HAP-1 (cell line): ENCODE measurements around the gene ANXA4.

Source experiments
- DNase-seq, 2 experiments: peaks; one replicate each; pipeline ENCODE4 v3.0.0-alpha.2; 2016 to 2020; ENCODE audit warnings: low spot score in 2 of 2
- H3K27me3 ChIP-seq: fragments of 250-450 bp; sonication (Bioruptor Pico); 2 replicates; pipeline ENCODE4 v1.5.1; 2020; ENCODE audit warnings: low read depth, mild to moderate bottlenecking, moderate library complexity
- H3K36me3 ChIP-seq: fragments of 250-450 bp; sonication (Bioruptor Pico); replicated peaks from 2 replicates; pipeline ENCODE4 v1.5.1; 2020; ENCODE audit warnings: mild to moderate bottlenecking
- H3K4me1 ChIP-seq: fragments of 250-450 bp; sonication (Bioruptor Pico); 2 replicates; pipeline ENCODE4 v1.5.1; 2020; ENCODE audit warnings: mild to moderate bottlenecking
- H3K4me3 ChIP-seq: fragments of 250-450 bp; sonication (Bioruptor Pico); 2 replicates; pipeline ENCODE4 v1.5.1; 2020; ENCODE audit warnings: mild to moderate bottlenecking, moderate library complexity
- H3K9me3 ChIP-seq: fragments of 250-450 bp; sonication (Bioruptor Pico); 2 replicates; pipeline ENCODE4 v1.5.1; 2020; ENCODE audit warnings: mild to moderate bottlenecking, moderate library complexity
- in situ Hi-C: fragments of 300-500 bp; cut with MboI; formaldehyde crosslinking; loops from 3 replicates; pipeline ENCODE4 v1.14.3; 2020; ENCODE audit warnings: low sequenced_read_pairs, inconsistent platforms, mixed read lengths

Gene ANXA4

DNA sequence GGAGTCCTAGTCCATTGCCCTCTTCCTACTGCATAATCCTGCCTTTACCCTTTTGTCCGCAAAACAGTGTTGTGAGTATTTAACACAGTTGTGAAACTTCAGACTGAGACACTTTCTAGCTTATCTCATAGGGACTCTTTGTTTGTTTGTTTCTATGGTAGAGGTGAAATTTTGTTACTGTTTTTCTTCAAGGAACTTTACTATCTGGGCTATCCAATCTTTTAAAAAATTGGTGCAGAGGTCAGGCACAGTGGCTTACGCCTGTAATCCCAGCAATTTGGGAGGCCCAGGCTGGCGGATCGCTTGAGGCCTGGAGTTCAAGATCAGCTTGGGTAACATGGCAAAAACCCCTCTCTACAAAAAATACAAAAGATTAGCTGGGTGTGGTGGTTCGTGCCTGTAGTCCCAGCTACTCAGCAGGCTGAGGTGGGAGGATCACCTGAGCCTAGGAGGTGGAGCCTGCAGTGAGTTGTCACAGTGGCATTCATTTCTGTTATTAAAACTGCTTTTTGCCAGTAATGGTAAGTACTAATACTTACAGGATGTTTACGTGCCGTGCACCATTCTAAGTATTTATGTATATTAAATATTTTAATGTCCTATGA, 106.4 kb downstream of the ANXA4 start:
- in situ Hi-C loops: no loop called here
- DNase-seq: no peak
- Histone ChIP-seq H3K36me3 (peaks cover 18% of the 10 kb centered on the region), H3K9me3 (no peaks in the 10 kb centered on the region), H3K4me1 (peaks cover 6% of the 10 kb centered on the region), H3K27me3 (no peaks in the 10 kb centered on the region), H3K4me3 (no peak overlapping the region)

DNA sequence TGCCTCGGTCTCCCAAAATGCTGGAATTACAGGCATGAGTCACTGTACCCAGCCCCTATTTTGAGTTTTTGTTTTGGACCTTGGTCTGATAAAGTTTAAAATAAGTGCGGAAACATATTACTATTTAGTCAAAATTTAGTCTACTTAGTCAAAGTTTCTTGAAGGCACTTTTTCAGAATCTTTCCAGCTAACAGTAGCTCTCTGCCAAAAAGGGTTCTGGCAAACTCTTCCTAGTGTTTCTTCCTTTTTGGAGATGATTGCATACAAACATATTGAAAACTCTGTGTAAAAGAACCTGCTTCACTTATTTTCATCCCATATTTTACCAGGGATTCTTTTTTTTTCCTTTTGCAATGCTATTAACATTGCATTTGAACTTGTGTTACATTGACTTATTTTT, 116.3 kb downstream of the ANXA4 start:
- no peak for DNase-seq
- no peak overlapping the region for H3K4me3 ChIP-seq
- H3K4me1 ChIP-seq: no peaks in the 10 kb centered on the region
- in situ Hi-C loops: no loop called here
- H3K27me3 ChIP-seq: no peaks in the 10 kb centered on the region
- peaks cover 2% of the 10 kb centered on the region for H3K36me3 ChIP-seq
- no peaks in the 10 kb centered on the region for H3K9me3 ChIP-seq

DNA sequence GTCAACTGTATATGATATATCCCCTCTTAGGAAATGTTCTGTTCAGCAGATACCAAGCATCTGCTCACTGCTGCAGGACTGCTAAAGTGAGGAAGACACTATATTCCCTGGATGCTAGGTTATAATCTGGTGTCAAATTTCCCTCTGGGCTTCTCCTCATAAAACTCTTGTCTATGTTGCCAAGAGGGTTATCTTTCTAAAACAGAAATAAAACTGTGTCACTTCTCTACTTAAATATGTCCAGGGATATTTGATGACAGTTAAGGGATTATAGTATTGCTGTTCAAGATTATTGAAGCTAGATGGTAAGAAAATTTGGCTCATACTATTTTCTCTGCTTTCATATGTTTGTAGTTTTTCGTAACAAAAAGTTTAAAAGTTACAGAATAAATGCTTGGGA, 121.4 kb downstream of the ANXA4 start:
- Histone ChIP-seq H3K27me3 (no peaks in the 10 kb centered on the region), H3K9me3 (no peaks in the 10 kb centered on the region), H3K36me3 (peaks cover 26% of the 10 kb centered on the region), H3K4me1 (no peaks in the 10 kb centered on the region), H3K4me3 (no peak overlapping the region)
- in situ Hi-C loops: no loop called here
- no peak for DNase-seq
